Activated B cell treated with CpG ODN at 0.5 μM for 24 hours (primary cell): Measurements from ENCODE around the gene RCAN2. TPM values are rescaled to one million over a fixed set of nuclear protein-coding genes. Genes with fewer than 3 reads are reported as not detected.

Source experiments
- ATAC-seq: fragments of 200-7000 bp; cut with Tn5 transposase; one replicate; pipeline ENCODE4 v1.10.0; 2021; ENCODE audit warnings: low read depth, mild to moderate bottlenecking, moderate library complexity
- CTCF ChIA-PET: fragments of 350-600 bp; sonication (Branson Sonifier 250); formaldehyde crosslinking; loops from one replicate; lab custom pipeline; 2021; ENCODE audit warnings: antibody characterized with exemption; lab: Charles Lee
- POLR2A ChIA-PET: fragments of 350-600 bp; sonication (Branson Sonifier 250); formaldehyde crosslinking; loops from one replicate; lab custom pipeline; 2021; ENCODE audit warnings: antibody characterized with exemption; lab: Charles Lee
- DNase-seq: peaks from one replicate; pipeline ENCODE4 v3.0.0; 2022
- H3K27ac Mint-ChIP-seq: one replicate; pipeline ENCODE4 v1.8.0; 2020; ENCODE audit warnings: mixed read lengths
- H3K27me3 Mint-ChIP-seq: one replicate; pipeline ENCODE4 v1.8.0; 2021; ENCODE audit warnings: mixed read lengths
- H3K36me3 Mint-ChIP-seq: one replicate; pipeline ENCODE4 v1.8.0; 2021; ENCODE audit warnings: low read depth, mixed read lengths
- H3K4me1 Mint-ChIP-seq: one replicate; pipeline ENCODE4 v1.8.0; 2021; ENCODE audit warnings: mixed read lengths
- H3K4me3 Mint-ChIP-seq: one replicate; pipeline ENCODE4 v1.8.0; 2020; ENCODE audit warnings: mild to moderate bottlenecking, mixed read lengths
- H3K9me3 Mint-ChIP-seq: one replicate; pipeline ENCODE4 v1.8.0; 2020; ENCODE audit warnings: mixed read lengths
- CTCF ChIP-seq: fragments of 200-600 bp; IDR thresholded peaks from one replicate; pipeline ENCODE4 v1.8.0; 2022; ENCODE audit warnings: antibody characterized with exemption, mild to moderate bottlenecking
- intact Hi-C: fragments of 100-400 bp; cut with micrococcal nuclease; formaldehyde crosslinking; loops from one replicate; pipeline ENCODE4 v1.15.1; 2024
- total RNA-seq: library from RNA; stranded (reverse); gene quantifications from 2 replicates; pipeline ENCODE4 v1.2.3, GENCODE V29; 2022

The RCAN2 gene
- total RNA-seq, 1 donor from 2014 or later: not detected

GRCh38 chr6:46273911-46274310 lies 217.3 kb downstream of the RCAN2 start:
- Mint-ChIP-seq H3K4me3 (no peak overlapping the region), H3K27me3 (peaks cover 7% of the 10 kb centered on the region), H3K27ac (no peak overlapping the region), H3K36me3 (no peaks in the 10 kb centered on the region), H3K4me1 (no peaks in the 10 kb centered on the region), H3K9me3 (no peaks in the 10 kb centered on the region)
- CTCF ChIA-PET: no interaction called here
- TF ChIP-seq CTCF: no peak
- no peak for DNase-seq
- ATAC-seq: no peak
- intact Hi-C loops: no loop called here
- POLR2A ChIA-PET: no interaction called here

- ChIA-PET CTCF (no interaction called here), POLR2A (no interaction called here)
- H3K4me3 Mint-ChIP-seq: no peak overlapping the region
- no peaks in the 10 kb centered on the region for H3K9me3 Mint-ChIP-seq
- no peaks in the 10 kb centered on the region for H3K4me1 Mint-ChIP-seq
- no peak overlapping the region for H3K27ac Mint-ChIP-seq
- ATAC-seq: no peak
- H3K27me3 Mint-ChIP-seq: peaks cover 7% of the 10 kb centered on the region
- no peaks in the 10 kb centered on the region for H3K36me3 Mint-ChIP-seq
- TF ChIP-seq CTCF: no peak
- no peak for DNase-seq
- intact Hi-C loops: no loop called here
These were observed 219.5 kb downstream of the RCAN2 start for GRCh38 chr6:46271728-46272127.

GRCh38 chr6:46271107-46271506 lies 220.1 kb downstream of the RCAN2 start:
- no peak overlapping the region for H3K4me3 Mint-ChIP-seq
- H3K4me1 Mint-ChIP-seq: no peaks in the 10 kb centered on the region
- no peaks in the 10 kb centered on the region for H3K36me3 Mint-ChIP-seq
- ChIA-PET CTCF (no interaction called here), POLR2A (no interaction called here)
- intact Hi-C loops: no loop called here
- TF ChIP-seq CTCF: no peak
- DNase-seq (no peak), ATAC-seq (no peak)
- no peaks in the 10 kb centered on the region for H3K9me3 Mint-ChIP-seq
- no peak overlapping the region for H3K27ac Mint-ChIP-seq
- H3K27me3 Mint-ChIP-seq: peaks cover 4% of the 10 kb centered on the region

GRCh38 chr6:46270336-46270735 lies 220.9 kb downstream of the RCAN2 start:
- ATAC-seq (no peak), DNase-seq (no peak)
- Mint-ChIP-seq H3K4me3 (no peak overlapping the region), H3K36me3 (no peaks in the 10 kb centered on the region), H3K4me1 (no peaks in the 10 kb centered on the region), H3K27ac (no peak overlapping the region), H3K9me3 (no peaks in the 10 kb centered on the region), H3K27me3 (peaks cover 2% of the 10 kb centered on the region)
- ChIA-PET CTCF (no interaction called here), POLR2A (no interaction called here)
- TF ChIP-seq CTCF: no peak
- intact Hi-C loops: no loop called here

GRCh38 chr6:46269447-46270229 lies 221.6 kb downstream of the RCAN2 start:
- no peak for DNase-seq
- intact Hi-C loops: no loop called here
- TF ChIP-seq CTCF: no peak
- POLR2A ChIA-PET: no interaction called here
- H3K27ac Mint-ChIP-seq: no peak overlapping the region
- H3K36me3 Mint-ChIP-seq: no peaks in the 10 kb centered on the region
- no peak overlapping the region for H3K4me3 Mint-ChIP-seq
- CTCF ChIA-PET: no interaction called here
- ATAC-seq: no peak
- H3K27me3 Mint-ChIP-seq: peaks cover 7% of the 10 kb centered on the region
- no peaks in the 10 kb centered on the region for H3K4me1 Mint-ChIP-seq
- no peaks in the 10 kb centered on the region for H3K9me3 Mint-ChIP-seq
